K562 (cell line): Measurements from ENCODE around the gene LONRF2. TPM values are rescaled to one million over a fixed set of nuclear protein-coding genes. Genes with fewer than 3 reads are reported as not detected.

Experiments used
- ATAC-seq: fragments of 200-7000 bp; cut with Tn5 transposase; 3 replicates; pipeline ENCODE4 v1.9.1; 2020; ENCODE audit warnings: moderate library complexity
- BruUV-seq: library from RNA; stranded (reverse); fragments of 400-500 nt; replicated peaks from 2 replicates; lab custom pipeline; 2021; lab: Mats Ljungman, UMichigan
- CTCF ChIA-PET: fragments of 300-600 bp; formaldehyde crosslinking; extraction: SDS; loops from one replicate; lab custom pipeline; 2021; ENCODE audit warnings: low intra/inter-chr PET ratio; lab: Yijun Ruan, JAX
- POLR2A ChIA-PET: fragments of 300-600, 350-650 bp; sonication (Branson Sonifier 250); formaldehyde crosslinking; extraction: SDS; loops from one replicate; lab custom pipeline; 2021; ENCODE audit warnings: antibody characterized with exemption, inconsistent platforms; lab: Yijun Ruan, JAX
- DNase-seq, 4 experiments: peaks; one replicate each; pipeline versions ENCODE4 v3.0.0 to v3.0.0-alpha.2; 2011 to 2018; ENCODE audit warnings: low spot score in 3 of 4, mixed read lengths in 3 of 4; ENCODE audit errors: extremely low read depth in 1 of 4
- FAIRE-seq: peaks from 2 replicates; lab custom pipeline; 2011; peaks lifted over from hg19 to GRCh38; lab: Jason Lieb, UNC
- H2AFZ ChIP-seq: 2 replicates; pipeline ENCODE4 v1.6.0; 2011; ENCODE audit warnings: low read depth, low read length, control low read depth, inconsistent platforms
- H3K27ac ChIP-seq: fragments of 200-600 bp; 3 replicates; pipeline ENCODE4 v1.8.0; 2011; ENCODE audit warnings: low read depth, mild to moderate bottlenecking, control low read depth, inconsistent platforms, low read length, moderate library complexity, mixed read lengths; ENCODE audit errors: extremely low read depth
- H3K27me3 ChIP-seq, 2 experiments: fragments of 300-600 bp in 1 of 2; 2 replicates in 1 of 2; 3 replicates in 1 of 2; pipeline versions ENCODE4 v1.6.0 to v1.8.0; 2011; ENCODE audit warnings: inconsistent platforms in 2 of 2, low read length in 2 of 2, mild to moderate bottlenecking in 1 of 2, mixed read lengths in 1 of 2, moderate library complexity in 1 of 2; ENCODE audit not compliant: control insufficient read depth in 2 of 2, insufficient read depth in 2 of 2
- H3K36me3 ChIP-seq: fragments of 300-600 bp; 3 replicates; pipeline ENCODE4 v1.8.0; 2011; ENCODE audit warnings: mild to moderate bottlenecking, low read length, inconsistent platforms; ENCODE audit not compliant: control insufficient read depth, insufficient read depth
- H3K4me1 ChIP-seq, 2 experiments: fragments of 200-600 bp in 1 of 2; replicated peaks in 1 of 2; 2 replicates in 1 of 2; 3 replicates in 1 of 2; pipeline versions ENCODE4 v1.5.1 to v1.8.0; 2011; ENCODE audit warnings: inconsistent platforms in 2 of 2, low read length in 2 of 2, mild to moderate bottlenecking in 1 of 2, mixed read lengths in 1 of 2, moderate library complexity in 1 of 2; ENCODE audit not compliant: control insufficient read depth in 2 of 2, insufficient read depth in 2 of 2
- H3K4me2 ChIP-seq: 2 replicates; pipeline ENCODE4 v1.6.1; 2011; ENCODE audit warnings: low read length, control low read depth, inconsistent platforms, mixed read lengths; ENCODE audit not compliant: insufficient read depth
- H3K4me3 ChIP-seq: fragments of 200-600 bp; sonication (generic), shearing (Covaris generic); 2 replicates; pipeline ENCODE4 v1.5.1; 2016; ENCODE audit warnings: control low read depth, inconsistent platforms
- H3K79me2 ChIP-seq: fragments of 200-600 bp; 3 replicates; pipeline ENCODE4 v1.8.0; 2011; ENCODE audit warnings: low read length, inconsistent platforms; ENCODE audit not compliant: control insufficient read depth, insufficient read depth
- H3K9ac ChIP-seq, 2 experiments: 2 replicates each; pipeline versions ENCODE4 v1.6.0 to v1.6.1; 2011; ENCODE audit warnings: low read depth in 2 of 2, low read length in 2 of 2, control low read depth in 1 of 2, inconsistent platforms in 1 of 2, mild to moderate bottlenecking in 1 of 2, mixed read lengths in 1 of 2; ENCODE audit not compliant: insufficient read depth in 1 of 2
- H3K9me1 ChIP-seq: one replicate; pipeline ENCODE4 v1.6.0; 2011; ENCODE audit warnings: inconsistent platforms, mild to moderate bottlenecking, low read length, moderate library complexity; ENCODE audit not compliant: control insufficient read depth, insufficient read depth
- H3K9me3 ChIP-seq: replicated peaks from 2 replicates; pipeline ENCODE4 v1.5.1; 2011; ENCODE audit warnings: low read depth, low read length, inconsistent platforms; ENCODE audit not compliant: control insufficient read depth, insufficient read depth
- H4K20me1 ChIP-seq: replicated peaks from 2 replicates; pipeline ENCODE4 v1.6.1; 2011; ENCODE audit warnings: low read length, inconsistent platforms, mixed read lengths; ENCODE audit not compliant: control insufficient read depth, insufficient read depth
- ARHGAP35 ChIP-seq: fragments of 450-650 bp; IDR thresholded peaks from 2 replicates; pipeline ENCODE4 v1.6.1; 2018; ENCODE audit not compliant: partially characterized antibody
- CHD2 ChIP-seq: IDR thresholded peaks from 2 replicates; pipeline ENCODE4 v1.6.1; 2011; ENCODE audit warnings: low read depth, low read length
- ELF1 ChIP-seq: fragments of 200-800 bp; sonication (Bioruptor generic); IDR thresholded peaks from 2 replicates; pipeline ENCODE4 v1.6.1; 2016; ENCODE audit warnings: missing genetic modification characterization, missing compliant biosample characterization
- FOXP4 ChIP-seq: sonication (generic); formaldehyde crosslinking; IDR thresholded peaks from 2 replicates; pipeline ENCODE4 v1.8.0; 2022; ENCODE audit warnings: mild to moderate bottlenecking, missing genetic modification reagents, borderline replicate concordance
- GABPA ChIP-seq: fragments of 200-800 bp; sonication (Bioruptor generic); conservative IDR thresholded peaks from 2 replicates; pipeline ENCODE4 v1.6.1; 2016; ENCODE audit warnings: low read depth, missing genetic modification characterization, missing compliant biosample characterization
- HSF4 ChIP-seq: fragments of 250-450 bp; sonication (Bioruptor Pico); IDR thresholded peaks from 2 replicates; pipeline ENCODE4 v2.1.2; 2022; ENCODE audit warnings: mild to moderate bottlenecking, moderate library complexity, borderline replicate concordance
- L3MBTL2 ChIP-seq: fragments of 450-650 bp; IDR thresholded peaks from 2 replicates; pipeline ENCODE4 v1.6.1; 2016; ENCODE audit warnings: mild to moderate bottlenecking, moderate library complexity
- WHSC1 ChIP-seq: IDR thresholded peaks from one replicate; pipeline ENCODE4 v1.6.1; 2012; ENCODE audit warnings: low read length, control low read depth, inconsistent platforms
- ZBTB7A ChIP-seq: IDR thresholded peaks from 2 replicates; pipeline ENCODE4 v1.6.1; 2011; ENCODE audit warnings: low read depth, mild to moderate bottlenecking, low read length, moderate library complexity, borderline replicate concordance; ENCODE audit not compliant: control insufficient read depth
- ZFP1 ChIP-seq: fragments of 450-650 bp; formaldehyde crosslinking; IDR thresholded peaks from 2 replicates; pipeline ENCODE4 v1.4.0; 2020; ENCODE audit warnings: mild to moderate bottlenecking, mixed read lengths
- ZNF143 ChIP-seq: sonication (generic); formaldehyde crosslinking; IDR thresholded peaks from 2 replicates; pipeline ENCODE4 v1.9.0; 2022; ENCODE audit warnings: mild to moderate bottlenecking, missing genetic modification reagents
- ZNF695 ChIP-seq: fragments of 450-650 bp; formaldehyde crosslinking; IDR thresholded peaks from 2 replicates; pipeline ENCODE4 v1.4.0; 2020; ENCODE audit warnings: mild to moderate bottlenecking, moderate library complexity
- ZNF740 ChIP-seq, 3 experiments: fragments of 200-800 bp in 1 of 3; sonication (Bioruptor generic) in 1 of 3; sonication (generic) in 1 of 3; formaldehyde crosslinking in 1 of 3; IDR thresholded peaks; 2 replicates each; pipeline versions ENCODE4 v1.6.1 to v1.8.0; 2016 to 2022; ENCODE audit warnings: mild to moderate bottlenecking in 2 of 3, missing compliant biosample characterization in 2 of 3, missing genetic modification characterization in 2 of 3, missing genetic modification reagents in 1 of 3
- WGBS: fragments of 100-300 bp; shearing (Covaris generic); methylation state at CpG from one replicate; pipeline ENCODE4 v1.1.6; 2016; ENCODE audit warnings: low coverage, mixed read lengths; ENCODE audit not compliant: insufficient coverage; ENCODE audit errors: missing lambda C conversion rate; 5-methylcytosine and 5-hydroxymethylcytosine counted together
- in situ Hi-C: fragments of 300-500 bp; cut with MboI; formaldehyde crosslinking; loops from 4 replicates; pipeline ENCODE4 v1.15.0; 2018; ENCODE audit warnings: inconsistent platforms, mixed read lengths
- intact Hi-C: fragments of 100-400 bp; cut with micrococcal nuclease; formaldehyde crosslinking; loops from 2 replicates; pipeline ENCODE4 v1.14.2; 2022
- polyA plus RNA-seq, 8 experiments: library from polyadenylated mRNA; depleted of rRNA in 4 of 8; stranded (reverse) in 5 of 8; unstranded in 3 of 8; fragments of >200 nt; fragmentation: Nextera tagmentation in 2 of 8; fragmentation: Illumina TruSeq in 1 of 8; extraction: Ambion mirVana in 2 of 8; extraction: Trizol in 1 of 8; gene quantifications; 2 replicates each; pipeline versions ENCODE4 v1.2.1 to v1.2.3, GENCODE V29; 2011 to 2014; ENCODE audit warnings: inconsistent platforms in 1 of 8, missing spikeins in 1 of 8
- total RNA-seq, 7 experiments: library from RNA; depleted of rRNA in 6 of 7; stranded (reverse); fragments of >200 nt in 6 of 7; fragmentation: Illumina TruSeq in 2 of 7; extraction: Trizol in 2 of 7; gene quantifications; 2 replicates each; pipeline versions ENCODE4 v1.2.1 to v1.2.3, GENCODE V29; 2011 to 2021; ENCODE audit warnings: low replicate concordance in 1 of 7

LONRF2 gene
- total and polyA plus RNA-seq, 9 of the 15 experiments (the other 6 are each of a cell fraction or from before 2014, with no cell fraction given), result 0.35 to 5.0 (median 2.7) TPM

- Histone ChIP-seq H3K27ac (no peak overlapping the region), H3K27me3 (peaks cover 9 to 65% of the 10 kb centered on the region in 2 experiments; a peak in 4 of 5 replicates), H3K9me1 (no peaks in the 10 kb centered on the region), H3K4me3 (no peak overlapping the region), H2AFZ (no peak overlapping the region), H3K36me3 (no peaks in the 10 kb centered on the region), H3K9ac (no peak overlapping the region), H4K20me1 (no peaks in the 10 kb centered on the region), H3K79me2 (no peaks in the 10 kb centered on the region), H3K4me1 (no peaks in the 10 kb centered on the region), H3K4me2 (no peak overlapping the region), H3K9me3 (no peaks in the 10 kb centered on the region)
- CTCF ChIA-PET, result interaction anchor here (0.7 to 1.7 kb wide), 4 partner anchors 66 to 754 kb away, joined by 4 to 11 read pairs (median 4); partner anchors contain the start of gene REV1
- FAIRE-seq (no peak), ATAC-seq (no peak), DNase-seq (no peak)
- POLR2A ChIA-PET, result no interaction called here
- in situ Hi-C loops (loop anchor here (25.0 kb wide), 1 partner anchor 531 kb away; no protein-coding TSS in a partner anchor), intact Hi-C loops (loop anchor here (1.0 to 10.0 kb wide), 4 partner anchors 65 to 684 kb away; no protein-coding TSS in a partner anchor)
- no peak for TF ChIP-seq ELF1
- TF ChIP-seq ZNF695 (CRISPR knock-in tag), result no peak
- TF ChIP-seq WHSC1, result no peak
- no peak for TF ChIP-seq FOXP4 (CRISPR knock-in tag)
- no peak for TF ChIP-seq L3MBTL2
- no peak for TF ChIP-seq ARHGAP35
- TF ChIP-seq CHD2, result no peak
- TF ChIP-seq GABPA (tag), result no peak
- no peak for TF ChIP-seq ZNF740 (CRISPR knock-in tag; IDR thresholded peaks at IDR 0.05)
- TF ChIP-seq ZNF740 (tag; IDR thresholded peaks at IDR 0.05), result no peak
- TF ChIP-seq HSF4, result no peak
- TF ChIP-seq ZBTB7A, result no peak
- TF ChIP-seq ZNF143 (CRISPR knock-in tag), result no peak
- no peak for TF ChIP-seq ZFP1
- 0% methylated on average over 6 of the region's 6 CpGs for WGBS
- no TSS peak for BruUV-seq
These were observed 78.7 kb downstream of the LONRF2 start for GRCh38 chr2:100243631-100244030.
